Hippocampal formation (tissue), 2 donors: Measurements from ENCODE around the gene AP2B1.

Experiments
- DNase-seq, 2 donors: peaks; one replicate each; lab custom pipeline; 2025; lab: John Stamatoyannopoulos, UW

AP2B1 gene

DNA sequence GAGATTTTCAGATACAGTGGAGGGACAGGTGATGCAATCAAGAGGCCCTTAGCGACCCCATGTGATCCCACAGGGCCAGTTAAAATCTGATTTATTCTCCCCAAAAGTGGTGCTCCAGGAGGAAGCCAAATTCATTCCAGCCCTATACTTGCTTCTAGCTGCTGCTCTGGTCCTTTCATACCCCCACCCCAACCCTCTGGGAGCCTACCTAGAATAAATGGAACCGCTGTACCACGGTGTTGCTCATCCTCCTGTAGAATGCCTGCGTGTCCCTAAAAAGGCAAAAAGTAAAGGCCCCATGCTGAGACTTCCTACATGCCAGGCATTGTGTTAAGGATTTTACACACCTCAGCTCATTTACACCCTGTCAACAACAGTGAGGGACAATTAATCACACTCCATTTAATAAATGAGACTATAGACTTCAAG, 142.3 kb downstream of the AP2B1 start:
- DNase-seq = no peak

GRCh38 chr17:35730400-35731005, 143.4 kb downstream of the AP2B1 start:
- no peak for DNase-seq

DNA sequence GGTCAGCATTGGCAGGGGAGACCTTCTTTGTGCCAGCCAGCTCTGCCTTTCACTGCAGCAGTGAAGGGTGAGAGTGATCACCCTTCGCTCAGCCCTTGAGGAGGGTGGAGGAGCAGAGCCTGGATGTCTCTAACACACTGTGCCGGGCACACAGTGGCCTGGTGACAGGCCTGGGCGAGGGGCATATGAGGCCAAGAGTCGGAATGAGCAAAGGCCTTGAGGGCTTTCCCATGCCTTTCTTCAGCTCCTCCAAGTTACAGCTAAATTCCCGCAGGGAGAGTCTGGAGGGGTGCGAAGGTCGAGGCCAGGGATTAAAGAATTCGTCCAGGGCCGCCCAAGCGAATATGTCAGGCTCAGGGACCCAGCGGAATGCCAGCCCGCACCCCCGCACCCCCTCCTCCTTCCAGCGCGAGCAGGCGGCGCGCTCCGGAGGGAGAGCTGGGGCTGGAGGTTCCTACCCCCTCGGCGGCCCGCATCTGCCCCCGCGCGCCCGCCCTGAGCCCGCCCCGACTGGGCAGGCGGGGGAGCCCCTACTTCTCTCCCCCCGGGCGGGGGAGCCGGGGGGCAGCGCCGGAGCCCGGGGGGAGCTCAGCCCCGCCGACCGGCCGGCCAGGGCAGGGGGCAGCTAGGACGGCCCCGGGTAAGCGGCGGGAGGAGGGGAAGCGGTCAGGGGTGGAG, 144.3 kb downstream of the AP2B1 start, which contains the start of gene RASL10B:
Gene RASL10B (plus strand): TSS at position 401 of the 678 bp plus-strand sequence. CDS start 3,546 bp downstream, outside the sequence.
- peak; percentile 19 to 20 for DNase-seq

DNA sequence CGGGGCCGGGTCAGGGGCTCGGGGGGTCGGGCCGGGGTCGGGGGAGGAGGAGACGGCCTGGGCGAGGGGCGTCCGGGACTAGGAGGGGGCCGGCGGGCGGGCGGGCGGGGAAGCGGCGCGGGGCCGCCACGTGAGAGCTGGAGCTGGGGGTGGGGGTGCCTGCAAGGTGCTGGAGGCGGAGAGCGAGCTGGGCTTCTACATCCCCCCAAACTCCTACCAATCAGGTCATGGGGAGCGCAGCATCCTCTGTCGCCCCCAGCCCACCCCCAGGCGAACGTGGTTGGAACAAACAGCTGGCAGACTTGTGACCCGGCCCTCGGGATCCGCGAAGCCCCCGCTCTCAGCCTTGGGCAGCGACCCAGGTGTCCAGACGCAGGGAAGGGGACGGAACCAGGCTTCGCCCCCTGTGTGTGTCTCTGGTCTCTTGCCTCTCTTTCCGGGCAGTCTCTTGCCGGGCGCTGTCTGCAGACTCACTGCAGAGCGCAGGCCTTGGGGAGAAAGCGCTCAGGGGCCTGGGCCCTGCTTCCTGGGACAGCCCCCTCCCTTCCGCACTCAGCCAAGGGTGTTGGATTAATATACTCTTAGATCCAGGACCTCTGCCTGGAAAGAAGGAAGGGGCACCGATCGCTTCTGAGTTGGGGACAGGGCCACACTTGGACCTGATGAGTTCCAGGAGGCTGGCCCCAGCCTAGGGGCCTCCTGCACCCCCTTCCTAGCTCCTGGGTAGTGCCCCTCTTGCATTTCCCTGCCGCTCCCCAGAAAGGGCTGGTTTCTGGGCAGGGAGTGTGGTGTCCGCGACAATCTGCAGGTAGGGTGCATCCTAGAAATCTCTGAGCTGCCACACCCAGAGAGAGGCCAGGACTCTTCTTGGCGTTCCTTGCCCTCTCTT, 145.0 kb downstream of the AP2B1 start:
- no peak for DNase-seq

DNA sequence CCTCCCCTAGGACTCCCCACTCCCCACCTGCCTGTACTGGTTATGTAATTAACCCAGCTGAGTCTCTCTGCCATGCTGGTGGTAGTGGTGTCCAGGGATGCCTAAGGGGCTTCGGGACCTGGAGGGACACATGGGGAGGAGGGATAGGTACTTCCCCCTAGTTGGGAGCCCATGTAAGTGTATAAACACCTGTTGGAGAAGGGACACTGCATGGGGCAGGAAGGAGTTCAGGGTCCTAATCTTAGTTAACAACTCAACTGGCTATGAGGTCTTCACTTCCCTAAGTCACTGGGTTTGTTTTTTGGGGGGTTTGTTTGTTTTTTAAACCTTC, 145.6 kb downstream of the AP2B1 start:
- DNase-seq = no peak

- no peak for DNase-seq
Measured at GRCh38 chr17:35733366-35733765, 146.2 kb downstream of the AP2B1 start.

- DNase-seq = no peak
Measured at GRCh38 chr17:35734396-35734795, 147.3 kb downstream of the AP2B1 start.

GRCh38 chr17:35735036-35735805, 148.1 kb downstream of the AP2B1 start:
- DNase-seq = no peak

- no peak for DNase-seq
Measured at GRCh38 chr17:35736236-35736635, 149.1 kb downstream of the AP2B1 start.

- no peak for DNase-seq
Measured at GRCh38 chr17:35738519-35739133, 151.5 kb downstream of the AP2B1 start.

GRCh38 chr17:35740216-35740615, 153.1 kb downstream of the AP2B1 start:
- no peak for DNase-seq

DNA sequence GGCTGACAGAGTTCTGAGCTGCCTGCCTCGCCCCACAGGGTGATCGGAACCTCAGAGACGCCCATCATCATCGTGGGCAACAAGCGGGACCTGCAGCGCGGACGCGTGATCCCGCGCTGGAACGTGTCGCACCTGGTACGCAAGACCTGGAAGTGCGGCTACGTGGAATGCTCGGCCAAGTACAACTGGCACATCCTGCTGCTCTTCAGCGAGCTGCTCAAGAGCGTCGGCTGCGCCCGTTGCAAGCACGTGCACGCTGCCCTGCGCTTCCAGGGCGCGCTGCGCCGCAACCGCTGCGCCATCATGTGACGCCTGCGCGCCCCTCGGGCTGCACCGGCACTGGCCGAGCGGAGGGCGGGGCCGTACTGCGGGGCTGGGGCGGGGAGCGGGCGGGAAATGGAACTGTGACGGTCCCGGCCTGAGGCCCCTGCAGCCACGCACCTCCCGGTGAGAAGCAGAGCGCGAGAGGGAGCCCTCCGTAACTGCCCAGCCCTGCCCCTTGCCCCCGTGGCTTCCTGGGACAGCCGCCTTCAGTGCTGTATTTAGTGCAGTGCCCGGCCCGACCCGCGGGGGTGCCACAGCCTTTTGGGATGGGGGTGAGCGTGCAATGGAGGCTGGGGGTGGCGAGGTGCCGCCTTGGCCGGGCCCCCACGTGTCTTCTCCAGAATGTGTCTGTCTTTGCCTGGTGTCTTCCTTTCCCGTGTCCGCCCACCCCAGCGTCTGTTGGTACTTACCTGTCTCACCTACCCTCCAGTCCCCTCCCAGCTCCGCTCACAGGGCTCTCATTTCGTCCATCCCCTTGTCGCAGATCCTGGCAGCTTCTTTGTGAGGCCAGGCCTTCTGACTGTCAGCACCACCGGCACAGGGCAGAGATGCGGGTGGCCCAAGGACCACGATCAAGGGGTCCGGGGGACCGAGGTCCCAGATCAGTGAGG, 154.1 kb downstream of the AP2B1 start:
- DNase-seq = no peak

DNA sequence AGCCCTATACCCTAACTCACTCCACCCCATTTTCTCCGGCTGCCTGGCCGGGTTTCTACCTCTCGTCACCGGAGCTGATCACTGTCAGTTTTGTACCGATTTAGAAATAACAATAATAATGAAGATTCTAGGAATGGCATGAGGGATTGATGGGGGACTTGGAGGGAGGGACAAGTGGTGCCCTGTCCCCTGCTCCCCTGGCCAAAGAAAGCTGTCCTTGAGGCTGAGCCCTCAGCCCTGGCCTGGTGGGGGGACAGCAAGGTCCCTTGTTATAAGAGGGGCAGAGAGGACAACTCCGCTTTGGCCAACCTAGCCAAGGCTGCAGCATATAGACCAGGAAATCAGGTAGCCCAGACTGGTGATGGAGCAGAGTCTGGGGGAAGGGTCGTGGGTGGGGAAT, 155.4 kb downstream of the AP2B1 start:
- no peak for DNase-seq

GRCh38 chr17:35742896-35743477, 155.9 kb downstream of the AP2B1 start:
- DNase-seq = no peak

- no peak for DNase-seq
Measured at GRCh38 chr17:35743626-35744328, 156.7 kb downstream of the AP2B1 start.

GRCh38 chr17:35744830-35745229, 157.7 kb downstream of the AP2B1 start:
- no peak for DNase-seq

DNA sequence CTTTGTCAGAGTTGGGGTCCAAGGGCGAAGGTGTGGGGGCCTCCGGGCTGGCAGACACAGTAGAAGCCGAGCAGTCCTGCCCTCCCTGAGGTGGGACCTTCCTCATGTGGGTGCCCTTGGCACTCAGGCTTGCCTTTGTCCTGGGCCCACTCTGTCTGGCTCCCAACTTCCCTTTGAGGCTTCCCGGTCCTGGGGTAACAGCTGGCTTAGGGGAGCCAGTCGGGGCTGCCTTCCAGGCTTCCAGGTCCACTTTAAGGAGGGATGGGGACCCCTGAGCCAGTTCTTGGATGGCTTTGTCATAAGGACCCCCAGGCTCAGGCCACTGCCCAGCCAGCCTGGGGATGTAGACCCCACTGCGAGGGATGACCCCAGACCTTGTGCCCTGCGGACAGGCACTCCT, 158.1 kb downstream of the AP2B1 start:
- DNase-seq = no peak

- DNase-seq = no peak
Measured at GRCh38 chr17:35745749-35746320, 158.7 kb downstream of the AP2B1 start.

DNA sequence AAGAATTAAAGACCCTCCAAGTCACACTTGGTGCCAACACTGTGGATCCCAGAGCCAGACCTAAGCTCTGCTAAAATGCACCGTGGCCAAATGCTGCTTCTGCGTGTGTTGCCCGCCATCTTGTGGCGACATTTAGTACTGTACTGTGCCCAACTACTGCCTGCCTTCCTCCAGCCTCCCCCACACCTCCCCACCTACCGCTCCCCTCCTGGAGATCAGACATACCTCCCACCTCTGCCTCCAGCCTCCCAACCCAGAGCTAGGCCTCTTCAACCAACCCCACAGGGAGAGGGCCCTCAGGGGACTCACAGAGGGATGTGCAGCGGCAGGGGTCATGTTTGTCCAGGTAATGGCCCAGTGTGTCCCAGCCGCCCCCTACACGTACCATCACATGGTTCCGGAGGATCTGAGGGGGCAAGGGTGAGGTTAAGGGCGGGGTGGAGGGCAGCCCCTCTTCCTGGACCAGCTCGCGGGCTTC, 160.5 kb downstream of the AP2B1 start:
- peak; percentile 51 to 57 for DNase-seq
